ENCODE data around the gene SEZ6. TPM values are rescaled to one million over a fixed set of nuclear protein-coding genes. Genes with fewer than 3 reads are reported as not detected.

Gene SEZ6
- total RNA-seq, 4 donors from 2014 or later = 0.42 to 0.83 (median 0.52) TPM; not detected in 1

DNA sequence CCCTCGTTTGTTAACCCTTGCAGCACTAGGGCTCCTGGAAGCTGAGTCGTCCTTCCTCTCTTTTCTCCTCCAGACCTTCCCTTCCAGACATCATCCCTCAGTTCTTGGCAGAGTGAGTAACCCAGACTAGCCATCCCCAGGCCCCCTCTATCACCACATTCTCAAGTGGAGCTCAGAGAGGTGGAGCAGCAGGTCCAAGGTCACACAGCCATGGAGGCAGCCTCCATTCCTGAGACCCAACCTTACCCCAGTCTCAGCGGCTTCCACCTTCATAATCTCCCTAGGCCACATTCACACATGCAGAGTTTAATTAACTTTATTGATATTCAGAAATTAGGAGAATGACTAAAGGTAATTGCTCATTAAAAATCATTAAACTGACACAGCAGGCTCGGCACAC, 3.0 kb downstream of the SEZ6 start:
- 54% methylated on average over 4 of the region's 4 CpGs for WGBS

DNA sequence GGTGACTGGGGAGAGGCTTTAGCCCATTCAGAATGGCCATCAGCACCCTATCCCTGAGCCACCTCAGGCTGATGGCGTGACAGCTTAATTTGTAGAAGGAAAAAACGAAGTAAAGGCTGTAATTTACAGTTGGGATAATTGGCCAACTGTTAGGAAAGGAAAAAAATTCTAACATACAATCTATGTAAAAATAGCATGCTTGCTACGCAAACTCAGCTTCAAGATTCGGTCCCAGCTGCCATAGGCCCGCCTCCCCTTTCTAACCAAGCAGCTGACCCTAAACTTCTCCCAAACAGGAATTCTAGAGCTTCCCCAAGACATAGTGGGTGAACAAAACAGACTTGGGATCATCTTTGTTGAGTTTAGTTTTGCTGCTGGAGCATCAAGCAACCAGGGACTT, 4.9 kb downstream of the SEZ6 start:
- no peak for DNase-seq (ENCODE audit: extremely low spot score)
- WGBS = 88% methylated on average over 5 of the region's 5 CpGs
- Histone ChIP-seq H3K4me3 (no peak overlapping the region), H3K27ac (replicated peaks in 1 of 4) (no peak overlapping the region), H3K36me3 (no peaks in the 10 kb centered on the region), H3K27me3 (peaks cover 0 to 48% (median 11%) of the 10 kb centered on the region in 4 donors), H3K9me3 (no peaks in the 10 kb centered on the region), H3K4me1 (peaks cover 5 to 12% (median 10%) of the 10 kb centered on the region in 4 donors)
- intact Hi-C loops (cut with DNase I) = no loop called here
- no peak for TF ChIP-seq EP300 (IDR thresholded peaks at IDR 0.05)
- TF ChIP-seq POLR2A (IDR thresholded peaks at IDR 0.05; ENCODE audit: low read depth) = no peak
- TF ChIP-seq POLR2AphosphoS5 (IDR thresholded peaks at IDR 0.05) = no peak
- TF ChIP-seq, protein P1, sequence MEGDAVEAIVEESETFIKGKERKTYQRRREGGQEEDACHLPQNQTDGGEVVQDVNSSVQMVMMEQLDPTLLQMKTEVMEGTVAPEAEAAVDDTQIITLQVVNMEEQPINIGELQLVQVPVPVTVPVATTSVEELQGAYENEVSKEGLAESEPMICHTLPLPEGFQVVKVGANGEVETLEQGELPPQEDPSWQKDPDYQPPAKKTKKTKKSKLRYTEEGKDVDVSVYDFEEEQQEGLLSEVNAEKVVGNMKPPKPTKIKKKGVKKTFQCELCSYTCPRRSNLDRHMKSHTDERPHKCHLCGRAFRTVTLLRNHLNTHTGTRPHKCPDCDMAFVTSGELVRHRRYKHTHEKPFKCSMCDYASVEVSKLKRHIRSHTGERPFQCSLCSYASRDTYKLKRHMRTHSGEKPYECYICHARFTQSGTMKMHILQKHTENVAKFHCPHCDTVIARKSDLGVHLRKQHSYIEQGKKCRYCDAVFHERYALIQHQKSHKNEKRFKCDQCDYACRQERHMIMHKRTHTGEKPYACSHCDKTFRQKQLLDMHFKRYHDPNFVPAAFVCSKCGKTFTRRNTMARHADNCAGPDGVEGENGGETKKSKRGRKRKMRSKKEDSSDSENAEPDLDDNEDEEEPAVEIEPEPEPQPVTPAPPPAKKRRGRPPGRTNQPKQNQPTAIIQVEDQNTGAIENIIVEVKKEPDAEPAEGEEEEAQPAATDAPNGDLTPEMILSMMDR (IDR thresholded peaks at IDR 0.05) = no peak

More for the DNA sequence above, 3.0 kb downstream of the SEZ6 start:
- no peak for TF ChIP-seq POLR2AphosphoS5 (IDR thresholded peaks at IDR 0.05)
- no peak for TF ChIP-seq EP300 (IDR thresholded peaks at IDR 0.05)
- TF ChIP-seq, protein P1 (IDR thresholded peaks at IDR 0.05) = no peak
- TF ChIP-seq POLR2A (IDR thresholded peaks at IDR 0.05; ENCODE audit: low read depth) = no peak
- DNase-seq (ENCODE audit: extremely low spot score) = no peak
- H3K27ac ChIP-seq (replicated peaks in 1 of 4) = no peak overlapping the region
- H3K4me1 ChIP-seq = peaks cover 7 to 16% (median 14%) of the 10 kb centered on the region in 4 donors
- no peak overlapping the region for H3K4me3 ChIP-seq
- peaks cover 0 to 58% (median 17%) of the 10 kb centered on the region in 4 donors for H3K27me3 ChIP-seq
- intact Hi-C loops (cut with DNase I) = no loop called here
- no peaks in the 10 kb centered on the region for H3K9me3 ChIP-seq
- H3K36me3 ChIP-seq = no peaks in the 10 kb centered on the region

DNA sequence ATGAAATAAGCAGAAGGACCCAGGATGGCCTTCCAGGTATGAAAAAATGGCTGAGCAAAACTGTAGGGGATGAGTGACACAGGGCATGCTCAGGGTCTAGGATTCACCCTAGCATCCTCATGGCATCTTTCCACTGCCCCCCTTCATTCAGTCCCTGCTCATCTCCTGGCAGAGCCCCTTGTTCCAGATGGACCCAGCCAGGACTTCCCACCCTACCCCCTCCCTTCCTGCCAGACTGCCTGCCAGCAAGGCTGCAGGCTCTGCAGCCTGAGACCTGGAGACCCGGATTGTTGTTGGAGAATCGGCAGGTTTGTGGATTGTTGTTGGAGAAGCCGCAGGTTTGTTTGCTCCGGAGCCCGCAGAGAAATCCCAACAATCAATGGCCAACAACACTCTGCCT, 6.6 kb downstream of the SEZ6 start:
- no peak overlapping the region for H3K27ac ChIP-seq (replicated peaks in 1 of 4)
- H3K36me3 ChIP-seq = no peaks in the 10 kb centered on the region
- DNase-seq (ENCODE audit: extremely low spot score) = no peak
- H3K4me3 ChIP-seq = no peak overlapping the region
- H3K9me3 ChIP-seq = no peaks in the 10 kb centered on the region
- TF ChIP-seq EP300 (IDR thresholded peaks at IDR 0.05) = no peak
- no peak for TF ChIP-seq POLR2AphosphoS5 (IDR thresholded peaks at IDR 0.05)
- TF ChIP-seq POLR2A (IDR thresholded peaks at IDR 0.05; ENCODE audit: low read depth) = no peak
- TF ChIP-seq, protein P1 (IDR thresholded peaks at IDR 0.05) = no peak
- WGBS = no CpG with 5 or more reads among the region's 5 CpGs
- intact Hi-C loops (cut with DNase I) = no loop called here
- no peaks in the 10 kb centered on the region for H3K4me1 ChIP-seq
- H3K27me3 ChIP-seq = peaks cover 0 to 38% (median 1%) of the 10 kb centered on the region in 4 donors

DNA sequence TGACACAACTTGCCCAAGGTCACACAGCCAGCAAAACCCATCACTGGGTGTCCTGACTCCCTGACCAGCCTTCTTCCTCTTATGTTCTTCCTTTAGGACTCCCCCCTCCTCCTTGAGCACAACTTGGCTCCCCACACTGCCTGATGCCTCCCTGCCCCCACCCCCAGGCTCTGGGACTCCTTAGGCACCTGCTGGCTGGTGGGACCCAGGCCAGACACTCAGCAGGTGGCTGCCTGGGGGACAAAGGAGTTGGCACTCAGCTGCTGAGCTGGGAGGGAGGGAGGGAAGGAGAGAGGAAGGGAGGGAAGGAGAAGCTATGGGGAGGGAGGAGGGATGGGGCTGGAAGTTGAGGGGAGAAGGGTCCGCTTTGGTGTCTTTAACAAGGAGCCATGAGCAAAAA, 8.0 kb downstream of the SEZ6 start:
- intact Hi-C loops (cut with DNase I) = no loop called here
- no peak for DNase-seq (ENCODE audit: extremely low spot score)
- Histone ChIP-seq H3K27me3 (peaks cover 0 to 27% (median 0%) of the 10 kb centered on the region in 4 donors), H3K4me3 (no peak overlapping the region), H3K27ac (replicated peaks in 1 of 4) (no peak overlapping the region), H3K36me3 (no peaks in the 10 kb centered on the region), H3K9me3 (no peaks in the 10 kb centered on the region), H3K4me1 (no peaks in the 10 kb centered on the region)
- TF ChIP-seq EP300 (IDR thresholded peaks at IDR 0.05) = no peak
- 96% methylated on average over 1 of the region's 1 CpG for WGBS

DNA sequence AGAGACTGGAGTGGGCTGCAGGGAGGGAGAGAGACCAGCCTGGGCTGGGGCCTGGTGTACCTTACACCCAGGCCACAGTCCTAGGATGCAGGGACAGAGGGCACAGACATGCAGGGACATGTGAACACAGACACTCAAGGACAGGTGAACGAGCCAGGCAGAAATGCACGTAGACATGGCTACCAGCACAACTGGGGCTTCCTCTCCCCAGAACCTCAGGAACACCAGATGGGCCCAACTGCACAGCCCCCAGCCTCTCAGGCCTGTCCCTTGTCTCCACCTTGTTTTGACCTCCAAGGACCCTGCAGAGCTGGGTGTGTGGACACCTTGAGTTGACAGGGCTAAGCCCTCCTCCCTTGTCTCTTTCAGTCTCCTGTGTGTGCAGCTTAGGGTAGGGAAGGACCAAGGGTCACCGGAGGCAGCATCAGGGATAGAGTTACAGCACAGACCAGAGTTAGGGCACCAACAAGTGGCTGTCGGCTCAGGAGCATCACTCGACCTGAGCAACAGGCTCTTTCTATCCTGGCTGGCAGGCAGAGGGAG, 9.2 kb downstream of the SEZ6 start:
- Histone ChIP-seq H3K27ac (replicated peaks in 1 of 4) (no peak overlapping the region), H3K27me3 (peaks cover 0 to 23% (median 0%) of the 10 kb centered on the region in 4 donors), H3K9me3 (no peaks in the 10 kb centered on the region), H3K4me3 (no peak overlapping the region), H3K4me1 (no peaks in the 10 kb centered on the region), H3K36me3 (no peaks in the 10 kb centered on the region)
- intact Hi-C loops (cut with DNase I) = no loop called here
- DNase-seq (ENCODE audit: extremely low spot score) = no peak
- no peak for TF ChIP-seq POLR2AphosphoS5 (IDR thresholded peaks at IDR 0.05)
- TF ChIP-seq POLR2A (IDR thresholded peaks at IDR 0.05; ENCODE audit: low read depth) = no peak
- TF ChIP-seq, protein P1 (IDR thresholded peaks at IDR 0.05) = no peak
- TF ChIP-seq EP300 (IDR thresholded peaks at IDR 0.05) = no peak
- 53% methylated on average over 4 of the region's 5 CpGs for WGBS

Measured in esophagus muscularis mucosa (tissue), 4 donors.